Lung (tissue), 12 donors: ENCODE measurements around the gene WNT7B. TPM values are rescaled to one million over a fixed set of nuclear protein-coding genes. Genes with fewer than 3 reads are reported as not detected.

Experiments used
- ATAC-seq: fragments of 200-7000 bp; cut with Tn5 transposase; one replicate; pipeline ENCODE4 v1.9.1; 2020; ENCODE audit warnings: moderate number of reproducible peaks; ENCODE audit not compliant: insufficient read depth, low FRiP score
- DNase-seq, 3 donors: peaks; one replicate each; pipeline ENCODE4 v3.0.0-alpha.2; 2013 to 2017
- H3K27ac ChIP-seq, 2 donors: one replicate each; pipeline ENCODE4 v1.5.1; 2013; ENCODE audit warnings: mild to moderate bottlenecking in 2 of 2, moderate library complexity in 2 of 2, control low read depth in 1 of 2, inconsistent platforms in 1 of 2, low read depth in 1 of 2, low read length in 1 of 2
- H3K27me3 ChIP-seq, 3 donors: one replicate each; pipeline ENCODE4 v1.5.1; 2013; ENCODE audit warnings: low read length in 2 of 3; ENCODE audit not compliant: control insufficient read depth in 3 of 3, insufficient read depth in 3 of 3
- H3K36me3 ChIP-seq, 4 donors: one replicate each; pipeline ENCODE4 v1.5.1; 2013; ENCODE audit warnings: low read length in 4 of 4, mild to moderate bottlenecking in 1 of 4, moderate library complexity in 1 of 4; ENCODE audit not compliant: control insufficient read depth in 4 of 4, insufficient read depth in 4 of 4
- H3K4me1 ChIP-seq, 5 donors: one replicate each; pipeline ENCODE4 v1.5.1; 2013; ENCODE audit warnings: low read length in 5 of 5, mild to moderate bottlenecking in 2 of 5, moderate library complexity in 1 of 5; ENCODE audit not compliant: control insufficient read depth in 5 of 5, insufficient read depth in 5 of 5
- H3K4me3 ChIP-seq: one replicate; pipeline ENCODE4 v1.5.1; 2013; ENCODE audit warnings: mild to moderate bottlenecking, control low read depth, moderate library complexity
- H3K9ac ChIP-seq, 2 donors: one replicate each; pipeline ENCODE4 v1.5.1; 2013; ENCODE audit warnings: low read length in 2 of 2, control low read depth in 1 of 2; ENCODE audit not compliant: insufficient read depth in 1 of 2
- H3K9me3 ChIP-seq, 4 donors: one replicate each; pipeline ENCODE4 v1.5.1; 2013; ENCODE audit warnings: low read length in 3 of 4, mild to moderate bottlenecking in 1 of 4, moderate library complexity in 1 of 4; ENCODE audit not compliant: control insufficient read depth in 4 of 4, insufficient read depth in 3 of 4
- WGBS, 2 donors: extraction: QIAGEN DNeasy Blood & Tissue Kit; methylation state at CpG; one replicate each; pipeline ENCODE4 v1.1.7; 2013; 5-methylcytosine and 5-hydroxymethylcytosine counted together
- polyA plus RNA-seq, 2 donors: library from polyadenylated mRNA; stranded (reverse); fragments of 200-250 nt; gene quantifications; one replicate each; pipeline ENCODE4 v1.2.1, GENCODE V29; 2013
- total RNA-seq, 2 donors: library from RNA; depleted of rRNA in 1 of 2; stranded (reverse); fragments of >200 nt in 1 of 2; gene quantifications; one replicate each; pipeline ENCODE4 v1.2.1, GENCODE V29; 2014 to 2021
- TF ChIP-seq, protein P1 (sequence below): IDR thresholded peaks from 2 replicates; pipeline ENCODE4 v1.5.1; 2012; ENCODE audit warnings: mild to moderate bottlenecking; ENCODE audit errors: control extremely low read depth, extremely low read depth
- donor health status: control.
- donor health status: control.
- donor health status: Bipolar disorder and iron deficiency.
- donor health status: healthy.
- donor health status: DM: yes; HTN: yes; CAD: no.

WNT7B gene
- total and polyA plus RNA-seq, 4 donors: 3.5 to 12.5 (median 6.5) TPM

DNA sequence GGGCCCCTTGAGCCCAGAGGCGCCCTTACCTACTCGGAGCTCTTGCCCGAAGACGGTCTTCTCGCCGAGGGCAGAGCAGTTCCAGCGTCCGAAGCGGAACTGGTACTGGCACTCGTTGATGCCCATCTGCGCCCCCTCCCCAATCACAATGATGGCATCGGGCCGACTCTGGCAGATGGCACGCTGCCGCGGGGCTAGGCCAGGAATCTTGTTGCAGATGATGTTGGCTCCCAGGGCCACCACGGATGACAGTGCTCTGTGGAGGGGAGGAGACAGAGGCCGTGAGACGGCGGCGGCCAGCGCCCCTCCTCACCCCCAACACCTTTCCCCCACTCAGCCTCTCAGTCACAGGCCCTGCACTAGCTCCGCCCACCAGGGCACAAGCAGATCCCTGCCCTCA, 27.1 kb downstream of the WNT7B start:
- no peaks in the 10 kb centered on the region for H3K36me3 ChIP-seq
- H3K9me3 ChIP-seq: no peaks in the 10 kb centered on the region

DNA sequence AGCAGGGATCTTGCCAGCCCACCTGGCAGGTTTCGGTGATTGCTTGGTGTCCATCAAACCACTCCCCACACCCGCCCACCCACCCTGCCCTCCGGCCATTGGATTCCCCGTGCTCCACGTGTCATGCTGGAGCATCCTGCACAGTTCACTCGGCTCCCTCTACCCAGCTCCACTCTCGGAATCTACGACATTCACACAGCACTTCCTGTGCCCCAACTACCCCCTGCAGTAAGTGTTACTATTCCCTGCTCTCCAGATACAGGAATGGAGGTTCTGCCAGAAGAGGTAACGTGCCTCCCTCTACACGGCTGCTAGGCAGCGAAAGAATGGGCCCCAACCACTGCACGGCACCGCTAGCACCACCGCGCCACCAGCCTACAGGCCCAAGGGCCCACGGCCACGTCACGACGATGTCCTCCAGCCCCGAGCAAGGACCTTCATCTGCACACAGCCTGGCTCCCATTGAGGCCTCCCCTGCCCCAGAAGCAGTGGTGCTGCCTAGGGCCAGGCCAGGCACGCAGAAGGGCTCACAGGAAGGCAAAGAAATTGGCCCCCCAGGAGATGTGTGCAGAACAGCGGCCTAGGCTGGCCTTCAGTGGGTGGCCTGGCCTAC, 27.6 kb downstream of the WNT7B start:
- DNase-seq (no peak), ATAC-seq (no peak)
- Histone ChIP-seq H3K4me3 (no peak overlapping the region), H3K9ac (no peak overlapping the region), H3K36me3 (no peaks in the 10 kb centered on the region), H3K27ac (no peak overlapping the region), H3K27me3 (peaks cover 0 to 5% (median 3%) of the 10 kb centered on the region in 3 donors), H3K9me3 (no peaks in the 10 kb centered on the region), H3K4me1 (peaks cover 0 to 3% (median 0%) of the 10 kb centered on the region in 5 donors)
- WGBS, 2 donors: 87 to 89% methylated on average over 22 of the region's 22 CpGs
- TF ChIP-seq, protein P1, sequence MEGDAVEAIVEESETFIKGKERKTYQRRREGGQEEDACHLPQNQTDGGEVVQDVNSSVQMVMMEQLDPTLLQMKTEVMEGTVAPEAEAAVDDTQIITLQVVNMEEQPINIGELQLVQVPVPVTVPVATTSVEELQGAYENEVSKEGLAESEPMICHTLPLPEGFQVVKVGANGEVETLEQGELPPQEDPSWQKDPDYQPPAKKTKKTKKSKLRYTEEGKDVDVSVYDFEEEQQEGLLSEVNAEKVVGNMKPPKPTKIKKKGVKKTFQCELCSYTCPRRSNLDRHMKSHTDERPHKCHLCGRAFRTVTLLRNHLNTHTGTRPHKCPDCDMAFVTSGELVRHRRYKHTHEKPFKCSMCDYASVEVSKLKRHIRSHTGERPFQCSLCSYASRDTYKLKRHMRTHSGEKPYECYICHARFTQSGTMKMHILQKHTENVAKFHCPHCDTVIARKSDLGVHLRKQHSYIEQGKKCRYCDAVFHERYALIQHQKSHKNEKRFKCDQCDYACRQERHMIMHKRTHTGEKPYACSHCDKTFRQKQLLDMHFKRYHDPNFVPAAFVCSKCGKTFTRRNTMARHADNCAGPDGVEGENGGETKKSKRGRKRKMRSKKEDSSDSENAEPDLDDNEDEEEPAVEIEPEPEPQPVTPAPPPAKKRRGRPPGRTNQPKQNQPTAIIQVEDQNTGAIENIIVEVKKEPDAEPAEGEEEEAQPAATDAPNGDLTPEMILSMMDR: no peak

More for the DNA sequence above, 27.1 kb downstream of the WNT7B start:
- ATAC-seq (no peak), DNase-seq (no peak)
- Histone ChIP-seq H3K27ac (no peak overlapping the region), H3K4me3 (no peak overlapping the region), H3K9ac (no peak overlapping the region), H3K27me3 (peaks cover 0 to 5% (median 3%) of the 10 kb centered on the region in 3 donors), H3K4me1 (peaks cover 0 to 3% (median 0%) of the 10 kb centered on the region in 5 donors)
- TF ChIP-seq, protein P1: no peak
- WGBS, 2 donors: 91 to 93% methylated on average over 23 of the region's 23 CpGs

DNA sequence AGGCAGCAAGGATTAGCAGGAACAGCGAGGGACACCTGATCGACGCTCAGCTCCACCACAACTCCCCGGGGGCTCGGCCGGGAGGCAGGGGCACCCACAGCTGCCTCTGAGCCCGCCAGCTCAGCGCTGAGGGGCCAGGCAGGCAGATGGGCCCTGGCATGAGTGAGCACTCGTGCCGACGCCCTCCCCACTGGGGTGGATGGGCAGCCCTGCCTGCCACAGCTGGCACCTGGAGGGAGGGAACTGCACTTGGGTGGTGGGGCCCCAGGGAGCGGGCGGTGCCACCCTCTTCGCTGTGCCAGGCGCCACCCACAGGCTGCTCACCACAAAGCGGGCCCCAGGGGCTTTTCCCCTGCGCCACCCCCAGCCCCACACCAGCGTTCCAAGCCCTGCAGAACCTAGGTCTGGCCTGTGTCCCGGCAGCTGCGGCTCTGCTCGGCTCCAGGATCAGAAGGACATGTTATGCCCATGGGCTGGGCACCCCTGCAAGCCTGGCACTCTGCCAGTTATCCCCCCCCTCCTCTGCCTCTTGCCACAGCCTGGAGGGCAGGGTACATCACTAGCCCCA, 28.8 kb downstream of the WNT7B start:
- Histone ChIP-seq H3K27ac (no peak overlapping the region), H3K4me3 (no peak overlapping the region), H3K9me3 (no peaks in the 10 kb centered on the region), H3K4me1 (peaks cover 0 to 3% (median 0%) of the 10 kb centered on the region in 5 donors), H3K36me3 (no peaks in the 10 kb centered on the region), H3K27me3 (peaks cover 0 to 5% (median 3%) of the 10 kb centered on the region in 3 donors), H3K9ac (no peak overlapping the region)
- TF ChIP-seq, protein P1: no peak
- DNase-seq (no peak), ATAC-seq (no peak)
- 79 to 84% methylated on average over 19 to 21 of the region's 21 CpGs for WGBS, 2 donors
